Measurements from ENCODE around the gene TDRD6. TPM values are rescaled to one million over a fixed set of nuclear protein-coding genes. Genes with fewer than 3 reads are reported as not detected.
"Not testable (repeated sequence)": the region's sequence is repeated elsewhere in the genome, so short reads cannot be mapped to it uniquely, and the experiment has no call there.

Gene TDRD6, protein sequence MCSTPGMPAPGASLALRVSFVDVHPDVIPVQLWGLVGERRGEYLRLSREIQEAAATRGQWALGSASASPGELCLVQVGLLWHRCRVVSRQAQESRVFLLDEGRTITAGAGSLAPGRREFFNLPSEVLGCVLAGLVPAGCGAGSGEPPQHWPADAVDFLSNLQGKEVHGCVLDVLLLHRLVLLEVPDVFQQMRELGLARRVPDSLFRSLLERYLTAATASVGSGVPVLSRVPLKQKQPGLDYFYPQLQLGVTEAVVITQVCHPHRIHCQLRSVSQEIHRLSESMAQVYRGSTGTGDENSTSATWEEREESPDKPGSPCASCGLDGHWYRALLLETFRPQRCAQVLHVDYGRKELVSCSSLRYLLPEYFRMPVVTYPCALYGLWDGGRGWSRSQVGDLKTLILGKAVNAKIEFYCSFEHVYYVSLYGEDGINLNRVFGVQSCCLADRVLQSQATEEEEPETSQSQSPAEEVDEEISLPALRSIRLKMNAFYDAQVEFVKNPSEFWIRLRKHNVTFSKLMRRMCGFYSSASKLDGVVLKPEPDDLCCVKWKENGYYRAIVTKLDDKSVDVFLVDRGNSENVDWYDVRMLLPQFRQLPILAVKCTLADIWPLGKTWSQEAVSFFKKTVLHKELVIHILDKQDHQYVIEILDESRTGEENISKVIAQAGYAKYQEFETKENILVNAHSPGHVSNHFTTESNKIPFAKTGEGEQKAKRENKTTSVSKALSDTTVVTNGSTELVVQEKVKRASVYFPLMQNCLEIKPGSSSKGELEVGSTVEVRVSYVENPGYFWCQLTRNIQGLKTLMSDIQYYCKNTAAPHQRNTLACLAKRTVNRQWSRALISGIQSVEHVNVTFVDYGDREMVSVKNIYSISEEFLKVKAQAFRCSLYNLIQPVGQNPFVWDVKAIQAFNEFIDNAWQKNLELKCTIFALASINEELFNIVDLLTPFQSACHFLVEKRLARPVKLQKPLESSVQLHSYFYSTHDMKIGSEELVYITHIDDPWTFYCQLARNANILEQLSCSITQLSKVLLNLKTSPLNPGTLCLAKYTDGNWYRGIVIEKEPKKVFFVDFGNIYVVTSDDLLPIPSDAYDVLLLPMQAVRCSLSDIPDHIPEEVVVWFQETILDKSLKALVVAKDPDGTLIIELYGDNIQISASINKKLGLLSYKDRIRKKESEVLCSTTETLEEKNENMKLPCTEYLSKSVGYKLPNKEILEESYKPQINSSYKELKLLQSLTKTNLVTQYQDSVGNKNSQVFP (N-terminal part only)
- total RNA-seq, result not detected

DNA sequence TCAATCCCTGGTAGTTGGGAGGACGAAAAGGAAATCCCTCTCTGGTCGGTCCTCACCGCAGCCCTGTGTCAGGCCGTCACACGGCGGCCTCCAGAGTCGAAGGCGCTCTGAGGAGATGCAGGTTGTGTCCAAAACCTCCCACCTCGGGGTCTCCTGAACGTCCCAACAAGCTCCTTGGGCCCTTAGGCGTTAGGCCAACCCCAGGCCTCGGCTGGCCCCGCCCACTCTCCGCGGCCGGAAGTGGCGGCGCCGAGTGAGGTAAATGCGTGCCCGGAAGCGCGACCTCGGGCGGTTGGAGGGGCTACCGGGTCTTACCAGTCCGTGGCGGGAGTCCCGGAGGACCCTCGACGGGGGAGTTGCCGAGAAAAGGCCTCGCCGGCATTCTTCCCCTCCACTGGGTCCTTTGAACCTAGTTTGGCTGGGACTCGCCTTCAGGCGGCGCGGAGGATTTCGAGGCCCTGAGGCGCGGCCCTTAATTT lies at the start of gene TDRD6:
TSS of gene TDRD6 (plus strand) at position 267 of the 479 bp plus-strand sequence. CDS start 244 bp downstream, outside the sequence.
- Mint-ChIP-seq H3K4me1 (no peaks in the 10 kb centered on the region), H3K27ac (no peak within 1 kb of the TSS), H3K4me3 (no peak within 1 kb of the TSS), H3K36me3 (no peaks in the 10 kb centered on the region), H3K9me3 (no peaks in the 10 kb centered on the region), H3K27me3 (peaks cover 11% of the 10 kb centered on the region)
- no peak for DNase-seq

DNA sequence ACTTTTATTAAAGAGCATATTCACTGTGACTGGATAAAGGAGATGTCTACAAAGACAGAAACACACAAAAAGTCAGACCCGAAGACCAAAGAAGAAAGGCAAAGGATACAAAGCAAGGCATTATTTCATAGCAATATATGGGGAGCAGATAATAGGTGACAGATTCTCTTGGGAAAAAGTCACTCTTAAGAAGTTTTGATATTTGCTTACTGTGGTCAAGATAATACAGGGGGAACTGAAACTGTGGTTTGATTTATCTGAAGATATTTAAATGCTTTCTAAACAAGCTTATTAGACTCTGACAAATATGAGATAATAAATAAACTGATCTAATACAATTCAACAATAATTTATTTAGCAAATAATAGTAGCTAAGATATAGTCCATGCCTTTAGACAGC lies 49.8 kb upstream of the TDRD6 start:
- Mint-ChIP-seq H3K4me1 (peaks cover 4% of the 10 kb centered on the region), H3K9me3 (no peaks in the 10 kb centered on the region), H3K4me3 (no peak overlapping the region), H3K36me3 (no peaks in the 10 kb centered on the region), H3K27me3 (peaks cover 34% of the 10 kb centered on the region), H3K27ac (no peak overlapping the region)
- DNase-seq, result no peak

DNA sequence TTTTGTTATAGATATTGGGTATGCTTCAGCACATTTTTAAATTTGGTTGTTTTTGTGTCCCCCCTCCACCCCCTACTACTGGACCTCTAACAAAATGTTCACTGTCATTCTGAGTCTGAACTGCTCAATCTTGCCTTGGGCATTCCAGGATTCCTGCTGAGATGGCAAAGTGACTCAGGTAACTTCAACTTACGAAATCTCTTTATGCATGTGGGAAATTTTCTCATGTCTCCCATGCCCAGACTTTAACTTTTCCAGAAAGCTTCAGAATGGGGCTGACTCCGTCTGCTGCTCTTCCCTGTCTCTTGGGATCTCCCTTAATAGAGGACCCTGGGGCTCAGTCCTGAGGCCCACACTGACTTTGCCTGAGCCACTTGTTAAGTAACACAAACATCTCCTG lies 49.0 kb upstream of the TDRD6 start:
- H3K27me3 Mint-ChIP-seq, result peaks cover 35% of the 10 kb centered on the region
- no peaks in the 10 kb centered on the region for H3K36me3 Mint-ChIP-seq
- no peak overlapping the region for H3K27ac Mint-ChIP-seq

DNA sequence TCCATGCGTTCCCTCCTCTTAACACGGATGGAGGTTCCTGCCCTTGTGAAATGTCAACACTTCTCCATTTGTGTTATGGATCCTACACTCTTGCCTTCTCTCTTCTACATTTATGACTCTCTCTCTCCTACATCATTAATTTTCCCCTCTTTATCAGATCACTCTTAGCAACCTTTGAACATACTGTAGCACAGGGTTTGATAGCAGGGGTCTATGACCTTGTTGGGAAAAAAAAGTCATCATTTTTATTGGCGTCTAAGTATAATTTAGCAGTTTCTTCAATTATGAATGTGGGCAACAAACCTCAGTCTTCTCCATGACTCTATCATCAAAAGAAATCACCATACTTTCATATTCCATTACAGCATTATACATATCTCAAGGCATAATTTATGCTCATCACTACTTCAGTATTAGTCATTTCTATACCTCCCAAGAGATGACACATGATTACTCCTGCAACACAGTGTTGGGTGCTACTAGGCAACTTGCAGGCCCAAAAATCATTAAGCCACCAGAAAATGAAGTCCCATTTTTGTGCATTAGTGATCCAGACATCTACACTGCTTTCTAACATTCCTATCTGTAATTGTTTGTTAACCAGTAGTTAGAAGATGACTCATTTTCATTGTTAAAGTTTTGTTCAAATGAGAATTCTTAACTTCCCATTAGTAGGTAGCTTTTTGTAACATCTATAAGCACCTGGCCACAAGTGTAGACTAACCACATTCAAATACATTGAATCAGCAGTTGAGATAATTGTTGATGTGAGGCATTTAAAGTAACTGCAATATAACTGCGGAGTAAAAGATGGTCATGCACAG lies 44.5 kb upstream of the TDRD6 start:
- Mint-ChIP-seq H3K9me3 (peaks cover 3% of the 10 kb centered on the region), H3K36me3 (no peaks in the 10 kb centered on the region), H3K4me3 (peak overlapping the region; percentile 0), H3K4me1 (peaks cover 11% of the 10 kb centered on the region), H3K27me3 (peaks cover 49% of the 10 kb centered on the region), H3K27ac (peak overlapping the region; percentile 3)
- no peak for DNase-seq

More for the DNA sequence above, 49.0 kb upstream of the TDRD6 start:
- Mint-ChIP-seq H3K4me1 (peaks cover 11% of the 10 kb centered on the region), H3K4me3 (no peak overlapping the region), H3K9me3 (no peaks in the 10 kb centered on the region)
- DNase-seq, result no peak

DNA sequence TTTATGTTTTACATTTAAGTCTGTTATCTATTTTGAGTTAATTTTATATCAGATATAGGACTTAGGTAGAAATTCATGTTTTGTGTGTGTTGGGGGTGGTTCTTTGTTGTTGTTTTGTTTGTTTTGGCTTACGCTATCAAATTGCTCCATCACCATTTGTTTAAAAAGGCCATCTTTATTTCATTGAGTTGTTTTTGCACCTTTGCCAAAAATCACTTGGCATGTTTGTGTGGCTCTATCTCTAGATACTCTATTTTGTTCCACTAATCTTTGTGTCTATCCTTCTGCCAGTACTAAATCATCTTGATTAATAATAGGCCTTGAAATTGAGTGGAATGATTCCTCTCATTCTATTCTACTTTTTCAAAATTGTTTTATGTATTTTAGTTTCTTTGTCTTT lies 42.4 kb upstream of the TDRD6 start:
- Mint-ChIP-seq H3K27ac (no peak overlapping the region), H3K4me1 (peaks cover 11% of the 10 kb centered on the region), H3K27me3 (peaks cover 47% of the 10 kb centered on the region), H3K9me3 (peaks cover 3% of the 10 kb centered on the region), H3K36me3 (no peaks in the 10 kb centered on the region), H3K4me3 (no peak overlapping the region)
- no peak for DNase-seq

DNA sequence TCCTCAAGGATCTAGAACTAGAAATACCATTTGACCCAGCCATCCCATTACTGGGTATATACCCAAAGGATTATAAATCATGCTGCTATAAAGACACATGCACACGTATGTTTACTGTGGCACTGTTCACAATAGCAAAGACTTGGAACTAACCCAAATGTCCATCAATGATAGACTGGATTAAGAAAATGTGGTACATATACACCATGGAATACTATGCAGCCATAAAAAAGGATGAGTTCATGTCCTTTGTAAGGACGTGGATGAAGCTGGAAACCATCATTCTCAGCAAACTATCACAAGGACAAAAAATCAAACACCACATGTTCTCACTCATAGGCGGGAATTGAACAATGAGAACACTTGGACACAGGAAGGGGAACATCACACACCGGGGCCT lies 39.6 kb upstream of the TDRD6 start:
- not testable (repeated sequence) for H3K36me3 Mint-ChIP-seq, H3K9me3 Mint-ChIP-seq, H3K27ac Mint-ChIP-seq, DNase-seq, H3K4me3 Mint-ChIP-seq
- peaks cover 14% of the 10 kb centered on the region for H3K4me1 Mint-ChIP-seq
- H3K27me3 Mint-ChIP-seq, result peaks cover 59% of the 10 kb centered on the region

DNA sequence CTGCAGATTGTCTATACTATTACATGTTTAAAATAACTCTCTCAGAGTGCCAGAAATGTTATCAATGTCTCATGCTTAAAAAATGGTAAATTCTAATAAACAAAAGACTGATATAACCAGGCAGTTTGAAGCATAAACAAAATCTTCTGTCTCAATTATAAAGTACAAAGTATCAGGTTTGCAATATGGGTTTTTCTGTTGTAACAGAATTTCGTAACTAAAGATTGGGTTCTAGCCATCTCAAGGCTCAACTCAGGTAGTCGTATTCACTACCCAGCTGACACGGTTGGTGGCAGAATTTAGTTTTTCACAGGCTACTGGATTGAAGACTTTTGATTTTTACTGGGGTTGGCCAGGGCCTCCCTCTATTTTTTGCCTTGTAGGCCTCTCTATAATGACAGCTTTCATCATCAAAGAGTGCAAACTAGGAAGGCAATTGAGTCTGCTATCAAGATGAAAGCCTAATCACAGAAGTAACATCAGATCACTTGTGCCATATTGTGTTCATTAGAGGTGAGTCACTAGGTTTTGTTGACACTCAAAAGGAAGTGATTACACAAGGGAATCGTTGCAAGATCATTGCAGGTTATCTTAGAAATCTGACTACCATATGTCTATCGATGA lies 38.7 kb upstream of the TDRD6 start:
- Mint-ChIP-seq H3K9me3 (peaks cover 3% of the 10 kb centered on the region), H3K4me1 (peaks cover 9% of the 10 kb centered on the region), H3K4me3 (no peak overlapping the region), H3K36me3 (no peaks in the 10 kb centered on the region), H3K27me3 (peaks cover 67% of the 10 kb centered on the region), H3K27ac (no peak overlapping the region)
- no peak for DNase-seq

DNA sequence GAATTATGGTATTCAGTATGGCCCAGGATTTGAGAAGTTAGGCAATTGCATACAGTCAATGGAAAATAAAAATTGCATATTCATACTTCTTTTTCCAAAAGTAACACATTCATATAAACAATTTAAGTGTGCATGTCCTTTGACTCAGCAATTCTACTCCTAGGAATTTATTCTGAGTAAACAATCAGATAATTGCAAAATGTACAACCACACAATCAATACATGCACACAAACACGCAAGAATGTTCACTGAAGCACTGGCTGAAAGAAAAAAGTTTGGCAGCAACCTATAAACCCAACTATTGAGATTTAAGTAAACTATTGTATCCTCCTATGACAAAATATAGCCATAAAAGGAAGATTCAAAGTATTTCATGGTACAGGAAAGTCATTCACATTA lies 36.7 kb upstream of the TDRD6 start:
- Mint-ChIP-seq H3K27me3 (peaks cover 74% of the 10 kb centered on the region), H3K9me3 (no peaks in the 10 kb centered on the region), H3K4me1 (peaks cover 9% of the 10 kb centered on the region), H3K4me3 (no peak overlapping the region), H3K36me3 (no peaks in the 10 kb centered on the region), H3K27ac (no peak overlapping the region)
- no peak for DNase-seq

DNA sequence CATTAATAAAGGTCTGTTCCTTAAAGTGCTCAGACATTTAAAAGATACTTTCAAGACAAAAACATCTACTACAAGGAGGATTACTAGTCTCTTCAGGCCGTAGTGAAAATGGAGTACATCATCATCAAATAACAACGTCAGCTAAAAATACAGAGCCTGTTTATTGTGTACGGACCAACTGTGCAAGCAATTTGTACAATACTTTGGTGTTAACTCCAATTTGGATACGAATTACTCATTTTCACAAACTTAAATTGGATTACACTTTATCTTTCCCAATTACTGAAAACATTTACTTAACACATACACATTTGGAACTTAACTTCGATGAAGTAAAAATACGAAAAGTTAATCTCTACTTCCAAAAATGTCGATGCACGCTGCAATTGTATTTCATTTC lies 35.9 kb upstream of the TDRD6 start:
- no peak for DNase-seq
- peaks cover 9% of the 10 kb centered on the region for H3K4me1 Mint-ChIP-seq
- H3K4me3 Mint-ChIP-seq, result peak overlapping the region; percentile 84
- no peak overlapping the region for H3K27ac Mint-ChIP-seq
- H3K27me3 Mint-ChIP-seq, result peaks cover 73% of the 10 kb centered on the region
- H3K9me3 Mint-ChIP-seq, result no peaks in the 10 kb centered on the region
- no peaks in the 10 kb centered on the region for H3K36me3 Mint-ChIP-seq

DNA sequence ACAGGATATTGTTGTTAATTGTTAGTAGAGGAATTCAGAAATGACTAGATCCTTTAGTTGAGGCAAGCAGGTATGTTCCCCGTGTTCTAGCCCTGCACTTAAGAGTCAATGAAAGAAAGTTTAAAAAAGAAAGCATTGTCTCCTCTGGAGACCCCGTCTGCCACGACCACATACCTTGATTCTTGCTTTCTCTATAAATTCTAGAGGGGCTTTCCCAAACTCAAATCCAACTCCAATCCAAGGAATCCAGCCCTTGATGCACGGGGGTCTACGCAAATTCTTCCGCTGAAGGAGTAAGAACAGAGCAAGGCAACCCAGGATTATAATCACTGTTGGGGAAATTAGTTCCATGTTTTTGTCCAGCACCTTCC lies 35.5 kb upstream of the TDRD6 start:
- Mint-ChIP-seq H3K4me1 (peaks cover 9% of the 10 kb centered on the region), H3K9me3 (no peaks in the 10 kb centered on the region), H3K36me3 (no peaks in the 10 kb centered on the region), H3K4me3 (peak overlapping the region; percentile 84), H3K27ac (no peak overlapping the region), H3K27me3 (peaks cover 73% of the 10 kb centered on the region)
- no peak for DNase-seq

DNA sequence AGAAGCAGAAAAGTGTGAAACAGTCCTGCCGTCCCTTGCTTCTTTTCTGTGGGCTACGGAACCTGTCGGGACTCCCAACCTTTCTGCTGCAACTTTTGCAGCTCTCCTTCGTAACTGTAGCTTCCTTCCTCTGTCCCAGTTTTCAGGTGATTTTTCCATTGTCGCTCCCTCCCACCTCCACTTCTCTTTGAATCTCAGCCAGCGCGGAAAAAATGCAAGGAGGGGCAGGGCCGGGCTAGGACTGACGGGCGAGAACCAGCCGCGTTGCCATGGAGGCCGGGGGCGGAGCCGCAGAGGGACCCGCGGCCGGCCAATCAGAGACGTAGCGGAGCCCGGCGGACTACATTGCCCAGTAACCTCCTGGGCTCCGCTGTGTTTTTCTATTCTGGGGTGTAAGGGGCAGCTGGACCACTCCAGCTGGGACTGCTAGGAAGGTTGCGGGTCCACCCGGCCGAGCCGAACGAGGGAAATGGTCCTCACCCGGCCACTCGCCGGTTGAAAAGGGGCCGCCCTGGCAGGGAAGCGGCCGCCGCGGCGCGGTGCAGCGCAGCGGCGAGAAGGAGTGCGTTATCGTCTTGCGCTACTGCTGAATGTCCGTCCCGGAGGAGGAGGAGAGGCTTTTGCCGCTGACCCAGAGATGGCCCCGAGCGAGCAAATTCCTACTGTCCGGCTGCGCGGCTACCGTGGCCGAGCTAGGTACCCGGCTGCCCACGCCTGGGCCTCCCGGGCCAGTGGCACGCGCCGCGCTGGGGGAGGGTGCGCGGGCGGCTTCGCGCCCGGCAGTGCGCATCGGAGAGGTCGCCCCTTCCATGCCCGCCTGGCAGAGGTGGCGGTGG lies 34.9 kb upstream of the TDRD6 start, which contains the start of the genes CYP39A1 and SLC25A27:
TSS of gene CYP39A1 (minus strand) at position 216 of the 836 bp plus-strand sequence. CDS start 236 bp downstream, outside the sequence.
TSS of gene SLC25A27 (plus strand) at position 373 of the 836 bp plus-strand sequence. CDS start at position 591, 218 bp downstream.
- H3K36me3 Mint-ChIP-seq, result no peaks in the 10 kb centered on the region
- peak within 1 kb of the TSS; percentile 16 for H3K27ac Mint-ChIP-seq
- H3K27me3 Mint-ChIP-seq, result peaks cover 70% of the 10 kb centered on the region
- H3K4me3 Mint-ChIP-seq, result peak within 1 kb of the TSS; percentile 84
- H3K9me3 Mint-ChIP-seq, result no peaks in the 10 kb centered on the region
- peak; percentile 88 for DNase-seq
- H3K4me1 Mint-ChIP-seq, result peaks cover 9% of the 10 kb centered on the region

DNA sequence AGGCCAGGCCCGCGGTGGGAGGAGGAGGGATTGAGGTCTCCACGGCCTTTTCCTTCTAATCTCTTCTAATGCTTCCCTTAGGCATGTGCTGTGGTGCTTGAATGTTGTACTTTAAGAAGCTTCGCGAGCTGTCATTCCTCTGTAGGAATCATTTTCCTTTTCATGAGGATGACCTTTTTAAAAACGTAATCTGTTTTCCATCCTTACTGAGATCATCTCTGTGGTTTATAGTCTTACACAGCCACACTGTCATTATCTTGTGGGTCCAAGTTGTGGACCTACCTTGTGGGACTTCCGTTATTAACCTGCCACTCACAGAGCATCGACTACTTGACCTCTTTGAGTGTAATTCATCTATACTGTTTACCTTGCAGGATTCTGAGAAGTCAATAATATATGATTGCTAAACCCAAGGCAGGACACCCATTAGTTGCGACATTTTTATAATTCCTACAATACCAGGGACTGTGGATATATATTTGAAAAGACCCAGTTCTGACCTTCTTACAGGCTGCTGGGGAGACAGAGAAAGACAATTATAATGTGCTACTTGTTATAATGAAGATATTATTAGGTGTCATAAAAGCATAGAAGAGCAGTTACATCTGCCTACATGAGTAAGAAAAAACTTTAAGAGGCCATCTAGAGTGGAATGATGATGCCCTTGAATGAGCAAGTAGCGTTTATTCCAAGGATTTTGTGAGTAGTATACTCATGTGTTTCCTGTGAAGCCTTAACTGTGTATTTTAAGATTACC lies 34.1 kb upstream of the TDRD6 start:
- no peaks in the 10 kb centered on the region for H3K9me3 Mint-ChIP-seq
- H3K27me3 Mint-ChIP-seq, result peaks cover 66% of the 10 kb centered on the region
- H3K4me1 Mint-ChIP-seq, result peaks cover 9% of the 10 kb centered on the region
- DNase-seq, result no peak
- H3K4me3 Mint-ChIP-seq, result peak overlapping the region; percentile 84
- H3K27ac Mint-ChIP-seq, result no peak overlapping the region
- no peaks in the 10 kb centered on the region for H3K36me3 Mint-ChIP-seq
